Dedifferentiated amniotic fluid mesenchymal stem cell (primary cell): Measurements from ENCODE around the gene TLE1.
A peak's percentile ranks its signal among the peaks of the same experiment; 100 is the strongest.
"Not testable (repeated sequence)": the region's sequence is repeated elsewhere in the genome, so short reads cannot be mapped to it uniquely, and the experiment has no call there.

ENCODE experiments used
- DNase-seq: peaks from one replicate; pipeline ENCODE4 v3.0.0-alpha.2; 2016; ENCODE audit errors: extremely low spot score

TLE1 gene

DNA sequence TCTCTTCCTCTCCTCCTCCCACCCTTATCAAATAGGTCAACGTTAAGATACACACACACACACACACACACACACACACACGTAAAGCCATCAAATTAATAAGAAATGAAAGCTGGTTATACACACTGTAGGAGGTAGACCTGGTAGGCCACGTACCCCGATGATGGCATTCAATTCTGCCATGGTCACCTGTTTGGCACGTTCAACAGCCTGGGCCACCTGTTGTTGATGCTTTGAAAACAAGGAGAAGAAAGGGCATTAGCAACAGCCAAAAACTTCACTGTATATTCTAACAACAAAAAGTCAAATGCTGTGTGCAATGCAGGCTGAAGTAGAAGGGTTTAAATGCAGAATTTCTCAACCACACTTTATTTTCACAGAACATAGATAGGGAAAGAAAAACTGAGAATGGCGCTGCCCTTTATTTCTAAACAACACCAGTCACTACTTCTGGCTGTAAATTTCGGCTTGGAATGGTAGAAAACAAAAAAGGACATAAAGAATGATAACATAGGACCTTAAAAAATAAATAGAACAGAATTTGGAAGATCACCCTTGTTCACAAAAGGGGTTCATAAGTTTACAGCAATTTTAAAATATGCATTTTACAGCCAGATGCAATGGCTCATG lies 37.2 kb downstream of the TLE1 start:
- no peak for DNase-seq

GRCh38 chr9:81650586-81651515 lies 38.5 kb downstream of the TLE1 start:
- no peak for DNase-seq

GRCh38 chr9:81649475-81650240 lies 39.7 kb downstream of the TLE1 start:
- DNase-seq, result no peak

DNA sequence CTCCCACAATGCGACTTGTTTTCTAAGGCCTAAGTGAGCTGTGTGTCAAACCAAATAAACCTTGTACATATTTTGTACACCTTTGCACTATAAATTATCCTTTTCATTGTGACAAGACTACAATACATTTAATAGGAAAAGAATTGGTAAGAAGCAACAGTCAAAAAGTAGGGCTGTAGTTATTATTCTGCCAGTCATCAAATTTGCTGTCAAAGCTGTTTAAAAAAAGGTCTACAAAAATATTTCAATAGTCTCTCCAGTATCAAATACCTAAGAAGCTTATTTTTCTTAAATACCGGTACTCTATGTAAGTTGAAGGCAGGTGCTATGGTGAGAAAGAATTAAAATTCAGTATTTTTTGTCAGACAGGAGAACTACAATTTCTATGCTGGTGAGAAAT lies 40.5 kb downstream of the TLE1 start:
- no peak for DNase-seq

GRCh38 chr9:81646337-81646736 lies 43.0 kb downstream of the TLE1 start:
- no peak for DNase-seq

DNA sequence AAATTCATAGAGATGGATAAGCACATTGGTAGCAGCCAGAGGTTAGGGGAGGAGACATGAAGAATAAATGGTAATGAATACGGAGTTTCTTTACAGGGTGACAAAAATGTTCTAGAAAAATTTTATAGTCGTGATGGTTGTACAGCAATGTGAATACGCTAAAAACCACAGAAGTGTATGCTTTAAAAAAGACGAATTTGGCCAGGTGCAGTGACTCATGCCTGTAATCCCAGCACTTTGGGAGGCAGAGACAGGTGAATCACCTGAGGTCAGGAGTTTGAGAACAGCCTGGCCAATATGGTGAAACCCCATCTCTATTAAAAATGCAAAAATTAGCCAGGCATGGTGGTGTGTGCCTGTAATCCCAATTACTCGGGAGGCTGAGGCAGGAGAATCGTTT lies 44.8 kb downstream of the TLE1 start:
- not testable (repeated sequence) for DNase-seq

GRCh38 chr9:81637276-81637675 lies 52.1 kb downstream of the TLE1 start:
- no peak for DNase-seq

DNA sequence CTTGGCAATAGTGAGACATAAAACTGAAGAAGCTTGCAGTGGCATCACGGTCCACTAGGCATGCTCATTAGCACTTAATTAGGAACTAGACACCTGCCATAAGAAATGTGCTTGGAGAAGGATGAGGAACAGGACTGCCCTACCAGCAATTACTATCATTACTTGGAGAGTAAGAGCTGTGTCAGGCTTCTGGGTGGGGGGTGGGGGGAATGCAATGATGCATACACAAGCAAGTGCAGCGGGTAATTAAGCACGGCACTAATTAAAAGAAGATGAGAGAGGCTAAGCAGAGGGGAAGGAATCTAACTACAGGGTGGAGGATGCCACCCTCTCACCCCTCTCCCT lies 53.1 kb downstream of the TLE1 start:
- no peak for DNase-seq

DNA sequence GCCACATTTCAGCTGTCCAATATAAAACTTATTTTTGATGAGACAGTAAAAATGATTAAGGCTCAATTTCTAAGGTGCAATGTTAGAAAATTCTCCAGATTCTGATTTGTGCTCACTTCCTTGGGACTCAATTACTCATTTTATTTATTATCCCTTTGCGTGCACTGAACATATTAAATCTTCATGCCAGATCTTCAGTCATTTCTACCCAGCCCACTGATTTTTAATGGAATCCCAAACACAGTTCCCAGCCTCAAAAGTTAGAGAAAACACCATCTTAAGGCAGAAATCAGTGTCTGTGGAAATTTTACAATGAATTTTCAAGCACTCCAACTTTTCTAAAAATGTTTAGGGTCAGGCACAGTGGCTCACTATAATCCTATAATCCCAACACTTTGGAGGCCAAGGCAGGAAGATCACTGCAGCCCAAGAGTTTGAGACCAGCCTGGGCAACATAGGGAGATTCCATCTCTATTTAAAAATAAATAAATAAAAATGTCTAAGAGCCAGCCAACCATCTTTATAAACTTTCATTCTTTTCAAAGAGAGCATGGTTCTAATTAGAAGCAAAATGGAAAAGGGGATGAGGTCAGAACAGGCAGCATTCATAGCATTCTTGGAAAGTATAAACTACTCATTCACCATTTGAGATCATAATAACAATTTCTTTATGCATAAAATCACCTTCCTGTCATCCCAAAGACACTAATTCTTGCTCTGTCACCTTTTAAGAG lies 53.7 kb downstream of the TLE1 start:
- peak; percentile 67 for DNase-seq

DNA sequence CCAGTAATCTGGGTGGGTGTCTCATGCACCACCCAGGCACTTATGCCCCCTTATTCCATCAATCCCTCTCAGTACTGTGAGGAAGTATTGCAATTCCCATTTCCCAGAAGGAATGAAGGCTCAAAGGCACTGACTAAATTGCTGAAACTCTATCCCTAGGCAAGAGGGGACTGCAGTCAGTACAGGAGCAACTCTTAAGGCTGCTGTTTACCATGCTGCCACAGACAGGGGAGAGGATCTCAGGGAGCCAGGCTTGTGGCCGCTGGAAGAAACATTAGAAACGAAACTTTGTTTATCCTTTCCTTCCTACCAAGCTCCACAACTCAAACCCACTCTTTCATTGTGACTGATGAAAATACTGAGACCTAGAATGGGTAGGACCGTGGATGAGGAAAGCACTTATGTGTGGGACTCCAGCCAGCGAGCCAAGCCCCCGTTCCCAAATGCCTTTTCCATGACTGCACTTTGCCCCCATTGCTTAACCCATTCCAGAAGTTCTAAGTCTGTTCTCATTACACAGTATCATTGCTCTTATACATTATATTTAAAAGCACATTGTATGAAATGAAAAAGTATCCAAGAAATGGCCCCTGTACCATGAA lies 54.3 kb downstream of the TLE1 start:
- no peak for DNase-seq

GRCh38 chr9:81633952-81634854 lies 55.1 kb downstream of the TLE1 start:
- DNase-seq, result no peak

DNA sequence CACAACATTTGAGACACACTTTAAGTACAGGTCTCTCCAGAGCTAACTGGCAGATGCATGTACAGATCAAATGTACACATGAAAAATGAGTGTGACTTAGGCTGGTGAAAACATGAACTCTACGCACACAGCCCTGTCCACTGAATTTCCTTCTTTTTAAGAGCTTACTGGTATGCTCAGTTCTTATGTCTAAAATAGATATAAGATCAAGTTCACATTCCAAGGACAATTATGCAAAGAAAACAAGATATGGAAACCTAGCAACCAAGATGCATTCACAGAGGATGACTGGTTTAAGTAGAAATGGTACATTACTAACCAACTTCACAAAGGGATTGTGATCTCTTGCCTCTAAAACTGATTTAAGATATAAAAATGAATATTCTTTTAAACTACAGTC lies 56.7 kb downstream of the TLE1 start:
- peak; percentile 79 for DNase-seq

GRCh38 chr9:81631218-81631745 lies 58.1 kb downstream of the TLE1 start:
- DNase-seq, result no peak

DNA sequence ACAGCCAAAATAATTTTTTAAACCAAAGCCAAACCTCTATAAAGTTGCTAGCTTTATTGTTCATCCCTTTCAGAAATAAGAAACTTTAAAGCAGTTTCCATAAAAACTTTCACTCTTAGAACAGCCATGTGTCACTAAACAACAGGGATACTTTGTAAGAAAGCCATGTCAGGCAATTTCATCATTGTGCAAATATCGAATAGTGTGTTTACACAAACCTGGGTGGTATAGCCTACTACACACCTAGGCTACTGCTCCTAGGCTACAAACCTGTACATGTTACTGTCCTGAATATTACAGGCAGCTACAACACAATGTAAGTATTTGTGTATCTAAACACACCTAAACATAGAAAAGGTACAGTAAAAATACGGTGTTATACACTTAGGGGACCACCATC lies 59.9 kb downstream of the TLE1 start:
- no peak for DNase-seq

DNA sequence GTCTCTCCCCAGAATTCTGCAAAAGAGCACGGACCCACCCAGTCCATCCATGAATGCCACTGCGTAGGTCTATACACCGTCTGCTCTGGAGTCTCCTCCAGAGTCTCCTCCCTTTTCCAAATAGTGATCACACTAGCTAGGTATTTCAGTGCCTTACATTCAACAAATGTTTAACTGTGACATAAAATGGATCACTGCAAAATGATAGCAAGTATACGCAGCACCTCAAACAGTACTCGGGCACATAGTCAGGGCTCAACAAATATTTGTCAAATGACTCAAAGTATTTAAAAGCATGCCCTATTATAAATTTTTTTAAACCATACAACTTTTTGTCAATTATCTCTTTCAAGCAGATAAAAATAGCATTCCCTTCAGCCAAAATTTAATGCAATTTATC lies 60.5 kb downstream of the TLE1 start:
- no peak for DNase-seq

- no peak for DNase-seq
Observed at GRCh38 chr9:81627481-81627880, 61.9 kb downstream of the TLE1 start.

DNA sequence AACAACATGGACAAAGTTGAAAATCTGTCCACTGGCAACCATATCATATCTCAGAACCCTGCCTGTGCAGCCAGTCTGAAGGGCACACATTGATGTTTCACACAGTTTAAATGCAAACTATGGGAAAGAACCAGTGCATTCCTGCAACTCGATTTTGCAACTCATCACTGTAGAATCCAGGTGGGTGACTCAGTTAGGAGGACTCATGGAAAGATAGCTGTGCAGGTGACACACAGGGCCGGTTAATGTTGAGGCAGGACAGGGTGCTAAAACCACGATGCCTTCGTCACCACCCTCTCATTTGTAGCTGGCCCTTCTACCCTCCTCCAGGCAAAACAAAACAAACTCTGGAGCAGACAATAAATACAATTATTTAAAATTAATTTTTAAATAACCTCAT lies 62.8 kb downstream of the TLE1 start:
- DNase-seq, result no peak

DNA sequence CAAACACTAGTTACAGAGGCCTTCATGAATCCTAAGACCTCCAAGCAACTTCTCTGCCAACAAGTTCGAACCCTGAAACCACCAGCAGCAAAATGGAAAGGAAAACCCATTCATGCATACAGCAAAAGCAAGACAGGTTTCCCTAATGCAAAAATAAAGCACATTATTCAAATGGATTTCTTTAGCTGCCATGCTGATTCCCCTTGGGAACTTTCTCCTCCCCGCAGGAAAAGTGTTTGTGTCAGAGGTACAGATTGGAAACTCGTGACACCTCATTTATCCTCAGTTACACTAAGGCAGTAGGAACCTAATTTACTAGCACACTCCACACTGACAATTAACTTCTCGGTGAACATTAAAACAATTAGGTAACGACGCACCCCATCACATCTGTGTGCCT lies 63.4 kb downstream of the TLE1 start:
- DNase-seq, result no peak

GRCh38 chr9:81623778-81624177 lies 65.6 kb downstream of the TLE1 start:
- no peak for DNase-seq
